GM21390 (cell line): Measurements from ENCODE around the gene PYY.

Source experiments
- ATAC-seq: cut with Tn5 transposase; IDR thresholded peaks from one replicate; pipeline ENCODE4 v1.9.1; 2021; ENCODE audit not compliant: unreplicated experiment

The PYY gene

DNA sequence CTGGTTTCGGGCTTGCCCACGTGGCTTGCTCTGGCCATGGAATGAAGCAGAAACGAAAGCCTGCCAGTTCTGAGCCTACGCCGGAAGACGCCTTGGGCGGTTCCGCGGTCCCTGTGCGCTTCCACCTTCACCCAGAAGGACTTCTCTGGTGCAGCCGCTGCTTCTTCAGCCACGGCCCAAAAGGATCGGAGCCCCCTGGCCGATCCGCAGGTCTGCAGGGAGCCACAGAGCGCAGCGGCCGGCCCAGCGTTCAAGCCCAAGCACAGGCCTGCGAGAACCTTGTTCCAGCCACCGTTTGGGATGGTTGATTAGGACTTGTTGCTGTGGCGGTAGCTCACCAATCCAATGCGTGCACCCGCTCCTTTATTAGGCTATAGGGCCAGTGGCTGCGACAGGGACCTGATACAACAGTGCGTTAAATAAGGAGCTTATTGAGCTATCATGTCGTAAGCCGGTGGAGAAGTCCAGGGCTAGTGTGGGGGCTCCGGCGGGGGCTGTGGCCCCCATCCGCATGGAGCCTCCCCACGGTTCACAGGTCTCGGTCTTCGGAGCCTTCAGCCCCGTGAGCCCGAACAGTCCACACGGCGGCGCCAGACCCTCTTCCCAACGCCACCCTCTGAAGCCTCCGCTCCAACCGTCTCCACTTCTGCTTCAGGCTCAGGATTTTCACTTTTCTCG, 36.3 kb downstream of the PYY start:
- ATAC-seq: no peak

DNA sequence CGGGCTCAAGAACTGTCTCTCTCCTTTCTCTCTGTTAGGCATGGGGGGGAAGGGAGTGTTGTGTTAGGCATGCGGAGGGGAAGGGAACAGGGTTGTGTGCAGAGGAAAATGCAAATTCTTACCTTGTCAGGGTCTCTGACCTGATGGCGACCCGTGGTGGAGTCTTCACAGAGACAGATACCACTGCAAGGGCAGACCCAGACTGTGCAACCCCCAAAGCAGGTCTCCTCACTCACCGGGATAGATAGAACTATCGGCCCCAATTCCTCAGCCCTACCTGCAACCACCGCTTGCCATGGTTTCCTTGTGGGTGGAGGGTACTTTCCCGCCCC, 36.8 kb downstream of the PYY start:
- no peak for ATAC-seq

DNA sequence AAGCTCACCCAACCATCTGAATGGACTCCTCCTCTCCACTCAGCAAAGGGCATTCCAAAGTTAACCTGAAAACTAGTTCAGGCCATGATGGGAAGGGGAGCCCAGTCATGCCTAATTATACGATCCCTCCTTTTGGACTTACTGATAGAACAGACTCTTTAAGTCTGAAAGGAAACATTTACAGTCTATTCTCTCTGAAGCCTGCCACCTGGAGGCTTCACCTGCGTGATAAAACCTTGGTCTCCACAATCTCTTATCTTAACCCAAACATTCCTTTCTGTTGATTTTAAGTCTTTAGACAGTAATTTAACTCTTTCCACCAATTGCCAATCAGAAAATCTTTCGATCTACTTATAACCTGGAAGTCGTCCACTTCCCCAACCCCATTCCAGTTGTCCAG, 37.4 kb downstream of the PYY start:
- ATAC-seq: no peak

DNA sequence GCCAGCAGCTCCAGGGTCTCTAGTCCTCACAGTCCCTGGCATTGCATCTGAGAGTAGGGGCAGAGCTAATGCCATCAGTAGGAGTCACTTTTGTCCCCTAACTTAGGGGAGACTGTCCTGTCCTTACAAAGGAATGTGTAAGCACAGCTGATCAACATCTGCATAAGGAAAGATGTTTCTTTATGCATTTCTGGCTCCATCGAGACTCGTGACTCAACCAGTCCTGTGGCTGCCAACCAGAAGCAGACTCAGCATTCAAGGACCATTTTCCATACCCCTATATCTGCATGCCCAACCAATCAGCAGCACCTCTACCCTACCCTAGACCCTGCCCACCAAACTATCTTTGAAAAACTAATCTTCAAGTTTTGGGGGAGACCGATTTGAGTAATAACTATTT, 38.2 kb downstream of the PYY start:
- no peak for ATAC-seq

DNA sequence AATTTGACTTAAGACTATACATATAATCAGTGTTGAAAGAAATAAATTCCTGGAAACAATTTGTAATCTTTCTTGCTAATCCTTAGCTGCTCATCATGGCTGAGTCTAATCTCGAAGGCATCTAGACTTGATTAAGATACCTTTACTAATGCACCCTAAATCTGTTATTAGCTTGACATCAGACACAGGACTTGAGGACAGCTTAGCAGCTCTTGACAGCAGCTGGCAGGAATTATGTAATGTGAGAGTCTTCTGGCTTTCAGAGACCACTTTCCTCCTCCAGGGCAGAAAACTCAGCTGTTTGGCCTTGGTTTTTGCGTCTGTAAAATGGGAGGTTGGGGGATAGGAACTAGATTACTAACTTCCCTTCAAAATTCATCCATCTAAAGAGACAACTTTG, 39.3 kb downstream of the PYY start:
- ATAC-seq: no peak

DNA sequence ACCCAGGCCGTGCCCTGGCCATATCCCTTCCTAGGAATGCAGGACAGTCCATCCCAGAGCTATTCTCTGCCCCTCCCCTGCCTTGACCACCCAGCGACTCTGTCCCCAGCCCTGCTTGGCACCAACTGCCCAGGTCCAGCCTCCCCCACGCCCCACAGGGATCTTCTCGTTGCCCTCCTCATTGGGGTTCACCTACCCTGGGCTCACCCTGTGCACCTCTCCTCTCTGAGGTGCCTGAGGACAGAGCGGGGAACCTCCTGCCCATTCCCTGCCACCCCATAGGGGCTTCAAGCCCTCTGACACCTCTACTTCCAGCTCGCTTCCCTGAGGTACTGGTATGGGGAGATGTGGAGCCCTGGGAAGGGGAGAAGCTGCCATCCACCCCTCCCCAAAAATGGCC, 40.2 kb downstream of the PYY start:
- no peak for ATAC-seq

DNA sequence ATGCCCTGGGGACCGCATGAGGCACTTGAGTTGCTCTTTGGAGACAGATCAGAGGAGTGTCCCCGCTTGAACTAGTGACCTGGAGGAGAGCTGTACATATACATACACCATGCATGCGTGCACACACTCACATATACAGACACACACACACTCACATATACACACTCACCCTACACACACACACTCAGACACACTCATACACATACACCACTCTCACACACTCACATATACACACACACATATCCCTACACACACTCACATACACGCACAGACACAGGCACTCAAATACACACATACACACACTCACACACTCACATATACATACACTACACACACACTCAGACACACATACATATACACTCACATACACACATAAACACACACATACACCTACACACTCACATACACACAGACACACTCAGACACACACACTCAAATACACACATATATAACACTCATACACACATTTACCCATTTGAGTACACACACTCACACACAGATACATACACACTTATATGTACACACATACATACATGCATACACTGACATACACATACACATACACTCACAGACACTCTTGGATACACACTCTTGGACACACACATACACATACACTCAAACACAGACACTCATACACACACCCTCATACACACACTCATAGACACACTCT, 41.0 kb downstream of the PYY start:
- no peak for ATAC-seq

DNA sequence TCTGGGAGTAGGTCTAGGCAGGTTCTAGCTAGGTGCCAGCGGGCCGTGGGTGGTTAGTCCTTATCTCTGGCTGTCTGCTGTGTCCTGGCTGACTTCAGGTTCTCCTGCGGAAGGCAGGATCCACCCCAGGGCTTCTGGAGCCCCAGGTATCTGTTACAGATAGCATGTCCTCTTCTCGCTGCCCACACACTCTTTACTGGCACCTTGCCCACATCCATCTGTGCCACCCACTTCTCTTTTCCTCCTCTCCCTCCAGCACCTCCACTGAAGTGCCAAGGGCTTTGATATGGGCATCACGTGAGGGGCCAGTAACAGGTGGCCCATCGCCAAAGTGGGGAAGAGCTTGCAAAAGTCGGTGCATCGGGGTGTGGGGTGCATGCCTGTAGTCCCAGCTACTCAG, 41.8 kb downstream of the PYY start:
- ATAC-seq: no peak

DNA sequence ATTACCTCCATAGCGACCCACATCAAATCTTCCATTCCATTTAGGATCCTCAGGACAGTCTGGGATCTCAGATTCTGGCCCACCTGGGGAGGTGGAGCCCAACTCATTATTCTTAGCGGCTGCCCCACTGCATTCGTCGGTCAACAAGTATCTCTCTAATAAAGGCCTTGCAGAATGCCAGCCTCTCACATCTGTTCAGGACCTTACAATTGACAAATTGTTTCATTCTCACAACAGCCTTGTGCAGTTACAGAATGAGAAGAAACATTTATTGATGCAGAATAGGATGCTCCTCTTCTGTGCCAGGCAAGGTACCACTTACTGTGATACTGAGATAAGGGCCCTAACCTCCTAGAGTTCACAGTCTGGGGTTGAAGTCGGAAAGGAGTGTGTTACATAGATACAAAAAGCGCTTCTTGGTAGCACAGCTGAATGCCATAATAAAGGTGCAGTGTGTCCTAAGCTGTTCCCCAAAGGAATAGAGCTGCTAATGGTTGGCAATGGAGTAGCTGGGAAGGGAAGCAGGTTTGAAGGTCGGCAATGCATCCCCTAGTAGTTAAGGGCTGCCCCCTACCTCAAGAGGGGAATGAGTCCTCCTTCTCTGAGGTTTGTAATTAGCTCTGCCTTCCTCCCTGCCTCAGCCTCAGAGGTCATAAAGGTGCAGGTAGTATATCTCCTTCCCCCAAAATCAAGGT, 44.1 kb downstream of the PYY start:
- no peak for ATAC-seq

DNA sequence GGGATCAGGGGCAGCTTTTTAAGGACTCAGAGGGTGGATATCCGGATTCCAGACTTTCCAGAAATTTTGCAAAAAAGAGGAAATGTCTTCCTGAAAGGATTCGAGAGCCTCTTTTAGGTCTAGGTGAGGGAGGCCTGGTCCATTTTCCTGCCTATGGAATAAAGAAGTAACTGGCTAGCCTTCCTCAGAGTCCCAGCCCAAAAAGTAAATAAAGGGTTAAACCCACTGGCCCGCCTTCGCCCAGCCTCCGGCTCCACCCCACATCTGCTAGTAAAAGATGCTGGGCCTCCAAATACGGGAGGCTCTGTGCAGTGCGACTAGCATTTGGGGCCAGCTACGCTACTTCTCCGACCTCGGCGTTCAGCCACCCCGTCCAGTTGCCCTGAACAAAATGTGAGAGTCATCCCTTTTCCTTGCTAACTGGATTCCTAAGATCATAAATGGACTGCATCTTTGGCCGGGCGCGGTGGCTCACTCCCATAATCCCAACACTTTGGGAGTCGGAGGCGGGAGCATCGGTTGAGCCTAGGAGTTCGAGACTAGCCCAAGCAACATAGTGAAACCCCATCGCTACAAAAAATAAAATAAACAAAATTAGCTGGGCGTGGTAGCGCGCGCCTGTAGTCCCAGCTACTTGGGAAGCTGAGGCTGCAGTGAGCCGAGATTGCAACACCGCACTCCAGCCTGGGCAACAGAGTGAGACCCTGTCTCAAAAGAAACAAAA, 45.6 kb downstream of the PYY start:
- no peak for ATAC-seq

DNA sequence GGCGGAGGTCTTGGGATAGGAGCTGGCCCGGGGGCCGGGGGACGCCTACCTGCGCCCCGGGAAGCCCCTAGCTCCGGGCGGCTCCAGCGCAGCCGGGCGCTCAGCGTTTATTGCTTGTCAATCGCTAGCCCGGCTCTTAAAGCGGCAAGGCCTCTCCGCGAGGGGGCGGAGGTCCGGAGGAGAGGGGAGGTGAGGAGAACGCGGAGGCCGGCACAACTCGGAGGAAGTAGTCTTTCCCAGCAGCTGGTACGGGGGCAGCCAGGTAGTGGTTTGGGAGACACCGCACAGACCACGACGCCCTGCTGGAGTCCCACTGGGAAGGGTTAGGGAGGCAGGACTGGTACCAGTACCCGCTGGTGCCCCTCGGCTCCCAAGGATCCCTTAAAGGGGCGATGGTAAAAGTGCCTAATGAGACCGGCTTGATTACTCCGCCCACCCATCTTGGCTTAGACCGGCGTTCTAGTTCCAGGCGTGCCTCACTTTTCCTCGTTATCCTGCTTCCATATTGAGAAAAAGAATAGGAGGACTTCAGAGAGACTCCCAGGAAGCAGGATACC, 46.2 kb downstream of the PYY start, which contains the start of gene MPP2:
Gene MPP2 (minus strand): TSS at position 112 of the 557 bp plus-strand sequence. CDS start 3,076 bp downstream, outside the sequence.
- ATAC-seq: no peak

DNA sequence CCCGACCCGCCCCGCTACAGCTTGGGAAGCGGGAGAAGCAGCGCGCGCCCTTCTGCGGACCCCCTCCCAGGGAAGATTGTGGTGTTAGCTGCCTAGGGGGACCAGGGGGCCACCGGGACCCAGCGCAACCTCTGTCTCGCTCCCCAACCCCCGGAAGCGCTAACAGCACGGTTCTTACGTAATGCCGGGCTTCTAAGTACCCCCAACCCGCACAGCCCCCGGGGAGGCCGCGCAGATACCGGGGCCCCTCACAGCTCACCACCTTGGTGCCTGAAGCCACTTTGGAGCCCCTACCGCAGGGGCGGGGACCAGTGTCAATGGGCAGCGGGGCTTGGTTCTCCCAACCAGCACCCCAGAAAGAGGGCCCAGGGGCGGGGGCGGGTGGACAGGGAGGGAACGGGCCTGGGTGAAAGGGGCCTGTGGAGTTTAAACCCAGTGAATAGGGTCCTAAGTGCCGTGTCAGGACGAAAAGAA, 46.8 kb downstream of the PYY start:
- ATAC-seq: no peak

DNA sequence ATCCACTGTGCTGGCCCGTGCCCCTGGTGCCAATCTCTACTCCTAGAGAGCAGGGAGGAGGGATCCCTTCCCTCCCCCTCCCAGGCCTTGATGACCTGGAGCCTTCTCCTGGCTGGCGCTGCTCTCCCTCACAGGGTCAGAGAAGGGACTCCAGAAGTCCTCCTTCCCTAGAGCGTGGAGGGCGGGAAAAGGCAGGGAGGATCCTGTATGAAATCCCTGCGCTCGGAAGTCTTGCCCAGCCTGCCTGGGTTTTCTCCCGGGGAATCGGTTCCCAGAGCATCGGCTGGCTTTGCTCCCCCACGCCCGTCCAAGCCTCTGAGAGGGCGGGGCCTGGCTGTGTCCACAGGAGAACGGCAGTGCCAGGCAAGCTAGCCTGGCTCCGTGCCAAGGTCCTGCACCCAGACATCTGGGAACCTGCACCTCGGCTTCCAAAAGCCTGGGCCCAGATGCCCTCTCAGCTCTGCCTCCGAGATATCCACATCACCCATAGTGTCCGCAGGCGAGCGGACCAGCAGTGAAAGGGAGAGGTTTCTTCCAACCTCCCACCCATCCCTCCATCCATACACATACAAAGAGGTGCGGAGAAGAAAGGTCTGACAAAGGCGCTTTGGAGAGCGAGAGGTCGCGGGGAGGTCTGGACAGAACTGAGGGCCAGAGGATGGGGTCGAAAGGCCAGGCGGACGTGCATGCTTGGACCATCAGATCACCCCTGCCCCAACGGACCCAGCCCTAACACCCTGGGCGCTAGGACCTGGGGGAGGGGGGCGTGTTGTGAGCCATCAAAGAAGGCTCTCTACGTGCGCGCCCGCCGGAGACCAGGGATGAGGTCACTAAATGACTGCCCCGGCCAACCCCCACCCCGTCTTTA, 47.5 kb downstream of the PYY start:
- no peak for ATAC-seq

DNA sequence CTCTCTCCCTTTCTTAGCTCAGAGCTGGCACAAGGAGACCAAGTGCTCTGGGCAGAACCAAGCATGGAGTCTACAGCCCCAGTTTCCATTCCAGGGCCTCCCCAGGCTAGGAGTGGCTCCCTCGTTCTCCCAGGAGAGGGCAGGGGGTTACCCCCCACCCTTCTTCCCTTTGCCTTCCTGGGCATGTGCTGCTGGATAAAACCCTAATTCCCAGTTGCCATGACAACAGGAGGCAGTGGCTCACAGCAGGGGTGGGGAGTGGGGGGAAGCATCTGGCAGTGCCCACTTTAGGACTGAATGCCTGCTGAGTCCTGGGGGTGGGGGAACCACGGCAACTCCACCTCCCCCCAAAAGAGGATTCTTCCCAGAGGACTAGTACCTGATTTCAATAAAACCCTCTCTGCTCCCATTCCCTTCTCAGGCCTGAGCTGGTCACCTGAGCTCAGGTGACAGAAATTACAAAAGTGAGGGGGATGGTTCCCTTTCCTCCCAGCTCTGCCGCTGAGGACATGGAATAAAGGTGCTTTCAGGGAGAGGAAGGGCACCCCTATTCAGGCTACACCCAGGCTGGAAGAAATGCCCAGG, 48.2 kb downstream of the PYY start:
- no peak for ATAC-seq
